CD4-positive, alpha-beta T cell treated with Interleukin-1 beta for 1 hour (primary cell): Measurements from ENCODE around the gene CEP131.

ENCODE experiments used
- DNase-seq, 2 donors: peaks; one replicate each; pipeline ENCODE4 v3.0.0-alpha.2; 2020 to 2022

The CEP131 gene

GRCh38 chr17:81182596-81182995 is 40.2 kb downstream of the CEP131 start:
- DNase-seq = no peak

- DNase-seq = no peak
These were observed 41.0 kb downstream of the CEP131 start for GRCh38 chr17:81181811-81182185.

DNA sequence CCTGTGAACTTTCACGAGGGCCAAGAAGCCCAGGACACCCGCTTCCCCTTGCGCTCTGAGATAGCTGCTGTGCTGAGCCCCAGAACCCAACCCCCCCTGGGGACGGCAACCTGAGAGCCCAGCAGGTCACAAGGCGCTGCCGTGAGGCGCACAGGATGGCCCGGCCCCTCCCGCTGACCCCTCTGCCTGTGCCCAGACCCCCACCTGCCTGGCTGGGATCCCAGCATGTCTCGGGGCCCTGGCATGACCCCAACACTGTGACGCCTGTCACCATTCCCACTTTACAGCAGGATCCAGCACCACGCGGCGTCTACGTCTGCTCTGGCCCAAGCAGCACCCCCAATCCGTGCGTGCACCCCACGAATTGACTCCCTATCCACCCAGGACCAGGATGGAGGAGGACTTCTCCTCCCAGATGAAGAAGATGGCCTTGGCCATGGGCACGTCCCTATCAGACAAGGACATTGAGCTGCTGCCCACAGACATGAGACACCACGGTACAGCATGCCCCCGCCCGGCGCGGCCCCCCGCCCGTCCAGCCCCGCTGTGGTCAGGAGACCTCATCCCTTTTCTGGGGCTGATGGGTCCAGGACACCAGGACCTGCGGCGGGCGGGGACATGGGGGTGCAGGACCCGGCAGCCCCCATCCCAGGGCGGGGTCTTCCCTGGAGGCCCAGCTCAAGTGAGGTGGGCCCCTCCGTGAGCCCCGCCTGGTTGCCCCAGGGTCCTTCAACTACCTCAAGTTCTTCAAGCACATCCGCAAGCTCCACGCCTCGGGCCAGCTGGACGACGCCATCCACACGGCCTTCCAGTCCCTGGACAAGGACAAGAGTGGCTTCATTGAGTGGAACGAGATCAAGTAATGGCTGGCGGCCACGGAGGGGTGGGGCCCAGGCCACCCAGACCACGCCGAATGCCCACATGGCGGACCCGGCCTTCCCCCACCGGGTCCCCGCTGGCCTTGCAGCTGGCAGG is 41.6 kb downstream of the CEP131 start:
- DNase-seq = no peak

GRCh38 chr17:81179861-81180260 is 42.9 kb downstream of the CEP131 start:
- no peak for DNase-seq

GRCh38 chr17:81179220-81179619 is 43.5 kb downstream of the CEP131 start:
- no peak for DNase-seq

DNA sequence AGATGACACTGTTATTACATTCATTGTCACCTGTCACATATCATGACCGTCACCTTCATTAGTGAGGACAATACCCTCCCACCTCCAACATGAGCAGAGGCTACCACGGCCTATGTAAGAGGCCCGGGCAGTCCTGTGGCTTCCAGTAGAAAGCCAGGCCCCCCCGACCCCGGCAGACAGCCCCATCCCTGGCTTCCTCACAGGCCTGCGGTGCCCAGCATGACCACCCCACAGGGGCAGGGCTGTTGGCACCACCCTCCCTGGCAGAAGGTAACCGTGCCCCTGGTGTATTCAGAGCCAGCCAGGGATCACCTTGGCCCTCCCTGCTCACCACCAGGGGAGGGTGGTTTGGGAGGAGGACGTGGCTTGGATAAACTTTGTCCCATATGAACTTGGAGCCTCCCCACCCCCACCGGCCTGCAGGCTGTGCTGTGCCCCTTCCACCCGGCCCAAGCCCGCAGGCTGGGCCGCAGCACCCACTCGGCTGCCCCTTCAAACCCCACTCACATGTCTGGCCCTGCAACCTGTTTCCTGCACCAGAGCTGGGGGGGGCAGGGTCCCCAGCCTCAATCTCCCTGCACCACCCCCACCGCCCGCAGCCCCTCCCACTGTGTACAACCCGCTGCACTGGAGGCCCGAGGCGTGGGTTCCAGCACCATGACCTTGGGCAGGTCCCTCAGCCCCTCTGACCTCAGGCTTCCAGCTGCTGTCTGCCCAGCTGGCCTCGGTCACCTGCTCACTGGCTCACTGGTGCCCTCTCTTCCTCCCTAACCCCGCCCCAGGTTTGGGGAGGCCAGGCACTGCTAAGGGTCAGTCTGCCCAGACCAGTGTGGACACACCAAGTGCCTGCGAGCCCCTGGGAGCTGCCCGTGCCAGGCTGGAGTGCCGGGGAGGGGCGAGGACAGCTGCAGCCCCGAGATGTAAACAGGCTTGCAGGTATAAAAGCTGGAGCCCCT is 44.4 kb downstream of the CEP131 start:
- DNase-seq = no peak

DNA sequence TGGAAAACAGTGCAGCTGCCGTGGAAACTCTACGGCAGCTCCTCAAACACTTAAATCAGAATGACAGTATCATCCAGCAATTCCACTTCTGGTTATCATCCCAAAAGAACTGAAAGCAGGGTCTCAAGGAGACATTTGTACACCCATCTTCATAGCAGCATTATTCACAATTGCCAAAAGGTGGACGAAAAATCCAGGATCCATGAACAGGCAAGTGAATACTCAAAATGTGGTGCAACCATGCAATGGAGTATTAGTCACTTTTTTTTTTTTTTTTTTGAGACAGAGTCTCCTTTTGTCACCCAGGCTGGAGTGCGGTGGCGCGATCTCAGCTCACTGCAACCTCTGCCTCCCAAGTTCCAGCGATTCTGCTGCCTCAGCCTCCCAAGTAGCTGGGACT is 46.1 kb downstream of the CEP131 start:
- no peak for DNase-seq

GRCh38 chr17:81173762-81174155 is 49.0 kb downstream of the CEP131 start:
- DNase-seq = no peak

- no peak for DNase-seq
These were observed 49.6 kb downstream of the CEP131 start for GRCh38 chr17:81173052-81173761.

DNA sequence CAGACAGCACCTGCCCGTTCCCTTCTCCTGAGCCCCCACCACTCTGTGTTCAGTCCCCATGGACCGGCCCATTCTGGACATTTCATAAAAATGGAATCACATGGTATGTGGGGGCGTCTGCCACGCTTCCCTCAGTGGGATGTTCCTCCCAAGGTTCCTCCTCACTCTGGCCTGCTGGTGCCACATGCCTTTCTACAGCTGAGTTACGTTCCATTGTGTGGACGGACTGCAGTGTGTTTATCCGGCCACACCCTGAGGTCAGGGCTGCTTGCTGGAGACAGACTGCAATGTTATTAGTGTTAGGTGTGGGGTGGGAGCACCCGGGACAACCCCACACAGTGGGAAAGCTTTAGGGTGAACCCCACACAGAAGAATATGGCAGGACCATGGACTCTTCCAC is 50.8 kb downstream of the CEP131 start:
- DNase-seq = no peak

GRCh38 chr17:81170727-81171494 is 51.9 kb downstream of the CEP131 start:
- DNase-seq = no peak

- no peak for DNase-seq
These were observed 52.9 kb downstream of the CEP131 start for GRCh38 chr17:81169870-81170309.

GRCh38 chr17:81167638-81168037 is 55.1 kb downstream of the CEP131 start:
- no peak for DNase-seq

- DNase-seq = no peak
These were observed 55.6 kb downstream of the CEP131 start for GRCh38 chr17:81167194-81167524.

GRCh38 chr17:81166033-81166492 is 56.7 kb downstream of the CEP131 start, which contains the start of gene AATK:
Gene AATK, minus strand, starts transcription at chr17:81166221. Its CDS starts 229 bp downstream, at chr17:81165992.
- DNase-seq = no peak

DNA sequence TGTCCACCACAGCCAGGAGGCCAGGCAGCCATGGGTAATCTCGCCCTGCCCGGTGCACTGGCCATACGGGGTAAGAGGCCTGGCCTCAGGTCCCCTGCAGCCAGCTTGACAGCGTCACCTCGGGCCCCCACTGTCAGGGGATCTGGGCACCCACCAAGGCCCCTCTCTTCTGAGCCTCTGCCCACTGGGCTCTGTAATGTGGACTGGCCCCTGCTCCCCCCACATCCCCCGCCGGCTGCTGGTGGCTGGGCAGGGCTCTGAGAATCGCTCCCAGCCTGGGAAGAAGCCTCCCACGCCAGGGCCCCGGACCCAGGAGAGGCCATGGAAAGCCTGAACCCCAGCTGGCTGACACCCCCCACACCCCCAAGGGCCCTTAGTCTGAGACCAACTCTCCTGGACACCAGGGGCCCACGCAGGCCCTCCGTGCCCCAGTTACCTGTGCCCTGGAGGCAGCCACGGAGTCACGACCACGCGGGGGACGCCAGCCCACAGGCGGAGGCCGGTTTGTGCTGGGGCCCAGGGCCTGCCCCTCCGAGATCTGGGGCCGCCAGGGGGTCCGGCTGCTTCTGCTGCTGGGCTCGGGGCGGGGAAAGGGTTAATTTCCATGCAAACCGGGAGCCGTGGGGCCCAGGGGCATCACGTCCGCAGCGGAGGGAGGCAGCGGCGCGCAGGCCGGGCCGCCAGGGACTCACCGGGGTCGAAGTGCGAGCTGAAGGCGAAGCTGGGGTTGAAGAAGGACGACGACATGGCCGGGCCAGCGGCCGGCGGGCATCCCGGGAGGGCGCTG is 57.3 kb downstream of the CEP131 start, which contains the start of gene PVALEF:
TSS of gene PVALEF (plus strand) at position 262 of the 787 bp plus-strand sequence. CDS start 15,720 bp downstream, outside the sequence.
- DNase-seq = no peak

DNA sequence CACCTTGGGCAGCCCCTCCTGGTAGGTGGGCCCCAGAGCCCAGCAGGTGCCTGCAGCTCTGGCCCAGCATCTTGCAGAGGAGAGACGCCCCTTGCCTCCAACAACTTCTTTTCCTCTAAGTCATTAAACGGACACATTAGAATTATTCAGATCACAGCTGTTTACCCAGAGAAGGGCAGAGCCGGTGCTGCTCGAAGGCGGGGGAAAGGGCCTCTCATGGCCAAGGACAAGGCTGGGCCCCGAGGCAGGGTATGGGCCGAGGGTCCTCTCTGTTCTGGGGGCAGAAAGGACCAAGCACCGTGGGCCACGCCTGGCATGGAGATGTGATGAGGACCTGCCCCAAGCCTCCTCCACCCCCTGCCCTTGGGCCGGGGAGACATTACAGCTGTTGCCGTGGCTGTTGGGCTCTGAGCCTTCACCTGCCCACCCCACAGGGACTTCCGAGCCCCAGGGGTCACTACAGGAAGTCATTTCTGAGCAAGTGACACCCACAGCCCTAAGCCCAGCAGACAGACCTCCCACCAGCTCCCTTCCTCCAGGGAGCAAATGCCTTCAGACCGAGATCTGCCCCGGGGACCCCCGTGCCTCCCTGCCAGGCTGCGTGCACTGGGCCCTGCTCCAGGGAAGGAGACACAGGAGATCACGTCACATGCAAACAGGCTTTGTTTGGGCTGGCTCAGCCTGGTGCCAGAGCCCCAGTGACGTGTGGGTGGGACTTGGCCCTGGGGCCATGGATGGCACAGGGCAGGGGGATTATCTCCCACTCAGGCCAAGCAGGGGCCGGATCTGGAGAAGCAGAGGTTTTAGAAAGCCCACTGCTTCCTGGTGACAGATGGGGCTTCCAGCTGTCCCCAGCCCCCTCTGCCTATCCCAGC is 58.2 kb downstream of the CEP131 start:
- no peak for DNase-seq

DNA sequence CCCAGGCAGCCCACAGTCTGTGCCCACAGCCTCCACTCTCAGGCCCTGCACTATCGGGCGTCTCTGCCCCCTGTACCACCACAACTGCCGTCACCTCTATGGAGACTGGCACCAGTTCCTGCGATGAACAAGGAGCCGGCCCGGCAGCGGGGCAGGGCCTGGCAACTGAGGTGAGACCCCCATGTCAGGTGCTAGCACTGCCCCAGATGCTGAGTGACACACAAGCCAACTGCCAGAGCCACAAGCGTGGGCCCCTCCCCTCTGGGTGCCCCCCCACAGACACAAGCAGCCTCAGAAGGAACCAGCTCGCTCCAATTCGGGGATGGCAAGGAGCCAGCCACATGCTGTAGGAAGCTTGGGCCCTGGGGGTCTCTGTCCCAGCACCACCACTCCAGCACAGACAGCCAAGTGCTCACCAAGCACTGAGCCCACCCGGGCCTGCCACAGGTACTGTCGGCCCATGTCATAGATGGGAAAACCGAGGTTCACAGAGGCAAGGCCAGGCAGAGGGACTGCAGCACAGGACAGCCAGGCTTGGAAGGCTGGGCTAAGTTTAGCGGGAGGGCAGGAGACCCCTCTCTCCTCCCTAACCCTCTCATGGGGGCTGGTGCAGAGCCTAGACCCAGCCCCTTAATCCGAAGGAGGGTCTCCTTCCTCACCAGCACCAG is 58.9 kb downstream of the CEP131 start:
- DNase-seq = no peak

DNA sequence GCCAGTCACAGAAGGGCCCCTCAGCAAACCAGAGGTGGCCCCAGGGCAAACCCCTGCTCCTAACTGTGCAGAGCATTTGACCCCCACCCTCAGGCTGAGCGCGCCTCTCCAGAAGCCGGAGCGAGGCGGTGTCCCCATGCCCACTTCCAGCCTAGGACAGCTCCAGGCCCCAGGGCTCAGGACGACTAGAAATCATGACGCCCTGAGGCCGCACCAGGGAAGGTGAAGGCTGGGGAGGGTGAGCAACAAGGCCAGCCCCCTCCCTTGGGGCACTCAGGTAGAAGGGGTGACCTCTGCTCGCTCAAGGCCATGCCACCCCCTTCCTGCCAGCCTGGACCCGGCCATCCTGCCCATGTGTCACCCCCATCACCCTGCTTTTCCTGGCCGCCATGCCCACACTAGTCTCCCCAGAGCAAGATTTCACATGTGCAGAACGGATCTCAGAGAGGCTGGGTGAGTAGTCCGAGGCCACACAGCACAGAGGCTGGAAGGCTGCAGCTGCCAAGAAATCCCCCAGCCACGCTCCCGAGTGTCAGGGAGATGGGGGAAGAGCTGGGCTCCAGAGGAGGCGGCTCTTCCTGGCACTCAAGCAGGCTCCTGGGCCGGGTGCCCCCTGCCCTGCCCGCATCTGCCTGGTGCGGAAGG is 59.6 kb downstream of the CEP131 start:
- no peak for DNase-seq
